ENCODE results near the gene NME2.
"Not testable (repeated sequence)": the region's sequence is repeated elsewhere in the genome, so short reads cannot be mapped to it uniquely, and the experiment has no call there.

NME2 gene

GRCh38 chr17:51165680-51166197 lies 472 bp upstream of the NME2 start:
- H3K27ac ChIP-seq, result peak overlapping the region; percentile 70
- peak overlapping the region; percentile 70 to 88 for H3K4me3 ChIP-seq (ENCODE audit: low read depth in 1 of 2, low read length in 1 of 2)
- no peaks in the 10 kb centered on the region for H3K27me3 ChIP-seq
- TF ChIP-seq CTCF (IDR thresholded peaks at IDR 0.05), result no peak
- H3K4me1 ChIP-seq (ENCODE audit: control insufficient read depth in 1 of 2, insufficient read depth in 1 of 2, low read depth in 1 of 2, low read length in 1 of 2), result peaks cover 11 to 17% of the 10 kb centered on the region in 2 experiments
- no peaks in the 10 kb centered on the region for H3K36me3 ChIP-seq
- H3K9me3 ChIP-seq, result no peaks in the 10 kb centered on the region

- no peaks in the 10 kb centered on the region for H3K9me3 ChIP-seq
- peaks cover 11 to 17% of the 10 kb centered on the region in 2 experiments for H3K4me1 ChIP-seq (ENCODE audit: control insufficient read depth in 1 of 2, insufficient read depth in 1 of 2, low read depth in 1 of 2, low read length in 1 of 2)
- H3K36me3 ChIP-seq, result no peaks in the 10 kb centered on the region
- H3K4me3 ChIP-seq (ENCODE audit: low read depth in 1 of 2, low read length in 1 of 2), result peak overlapping the region; percentile 70 to 88
- H3K27ac ChIP-seq, result peak overlapping the region; percentile 70
- no peaks in the 10 kb centered on the region for H3K27me3 ChIP-seq
- peak; percentile 64 for TF ChIP-seq CTCF (IDR thresholded peaks at IDR 0.05)
Measured at GRCh38 chr17:51166987-51167931, 1.0 kb downstream of the NME2 start.

GRCh38 chr17:51169340-51169739 lies 3.1 kb downstream of the NME2 start:
- Histone ChIP-seq H3K9me3 (no peaks in the 10 kb centered on the region), H3K27me3 (no peaks in the 10 kb centered on the region), H3K36me3 (no peaks in the 10 kb centered on the region), H3K27ac (no peak overlapping the region), H3K4me1 (ENCODE audit: control insufficient read depth in 1 of 2, insufficient read depth in 1 of 2, low read depth in 1 of 2, low read length in 1 of 2) (peaks cover 11 to 17% of the 10 kb centered on the region in 2 experiments), H3K4me3 (ENCODE audit: low read depth in 1 of 2, low read length in 1 of 2) (no peak overlapping the region)
- no peak for TF ChIP-seq CTCF (IDR thresholded peaks at IDR 0.05)

DNA sequence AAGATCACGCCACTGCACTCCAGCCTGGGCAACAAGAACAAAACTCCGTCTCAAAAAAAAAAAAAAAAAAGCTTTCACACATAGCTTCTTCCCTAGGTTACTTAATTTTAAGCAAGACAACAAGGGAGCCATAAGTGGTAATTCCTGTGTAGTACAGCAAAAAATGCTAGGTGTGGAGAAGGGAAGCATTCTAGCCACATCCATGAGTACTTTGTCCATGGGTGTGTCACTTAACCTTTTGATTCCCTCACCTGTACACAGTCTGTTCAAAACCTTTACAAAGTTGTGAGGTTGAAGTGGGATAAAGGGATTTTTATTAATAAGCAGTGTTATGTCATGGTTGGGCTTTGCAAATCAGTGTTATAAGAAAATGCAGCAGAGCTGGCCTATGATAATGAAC lies 4.5 kb downstream of the NME2 start:
- no peaks in the 10 kb centered on the region for H3K36me3 ChIP-seq
- no peak overlapping the region for H3K4me3 ChIP-seq (ENCODE audit: low read depth in 1 of 2, low read length in 1 of 2)
- peaks cover 7 to 13% of the 10 kb centered on the region in 2 experiments for H3K4me1 ChIP-seq (ENCODE audit: control insufficient read depth in 1 of 2, insufficient read depth in 1 of 2, low read depth in 1 of 2, low read length in 1 of 2)
- no peak for TF ChIP-seq CTCF (IDR thresholded peaks at IDR 0.05)
- no peak overlapping the region for H3K27ac ChIP-seq
- no peaks in the 10 kb centered on the region for H3K9me3 ChIP-seq
- no peaks in the 10 kb centered on the region for H3K27me3 ChIP-seq

GRCh38 chr17:51172030-51172429 lies 5.8 kb downstream of the NME2 start:
- H3K27ac ChIP-seq; H3K27me3 ChIP-seq; H3K4me3 ChIP-seq (ENCODE audit: low read depth in 1 of 2, low read length in 1 of 2); H3K36me3 ChIP-seq; H3K4me1 ChIP-seq (ENCODE audit: control insufficient read depth in 1 of 2, insufficient read depth in 1 of 2, low read depth in 1 of 2, low read length in 1 of 2); H3K9me3 ChIP-seq: not testable (repeated sequence)

- no peak for TF ChIP-seq CTCF (IDR thresholded peaks at IDR 0.05)
- Histone ChIP-seq H3K4me1 (ENCODE audit: control insufficient read depth in 1 of 2, insufficient read depth in 1 of 2, low read depth in 1 of 2, low read length in 1 of 2) (no peaks in the 10 kb centered on the region), H3K27ac (no peak overlapping the region)
Measured at GRCh38 chr17:51180486-51180885, 14.3 kb downstream of the NME2 start.

More at GRCh38 chr17:51180486-51180885, 14.3 kb downstream of the NME2 start:
- Histone ChIP-seq H3K36me3 (peaks cover 59% of the 10 kb centered on the region), H3K27me3 (no peaks in the 10 kb centered on the region), H3K4me3 (ENCODE audit: low read depth in 1 of 2, low read length in 1 of 2) (no peak overlapping the region), H3K9me3 (no peaks in the 10 kb centered on the region)
